ENCODE results near the gene AARS2.

AARS2 gene

GRCh38 chr6:44303842-44304241 is 9.3 kb downstream of the AARS2 start:
- TF ChIP-seq, protein P1, sequence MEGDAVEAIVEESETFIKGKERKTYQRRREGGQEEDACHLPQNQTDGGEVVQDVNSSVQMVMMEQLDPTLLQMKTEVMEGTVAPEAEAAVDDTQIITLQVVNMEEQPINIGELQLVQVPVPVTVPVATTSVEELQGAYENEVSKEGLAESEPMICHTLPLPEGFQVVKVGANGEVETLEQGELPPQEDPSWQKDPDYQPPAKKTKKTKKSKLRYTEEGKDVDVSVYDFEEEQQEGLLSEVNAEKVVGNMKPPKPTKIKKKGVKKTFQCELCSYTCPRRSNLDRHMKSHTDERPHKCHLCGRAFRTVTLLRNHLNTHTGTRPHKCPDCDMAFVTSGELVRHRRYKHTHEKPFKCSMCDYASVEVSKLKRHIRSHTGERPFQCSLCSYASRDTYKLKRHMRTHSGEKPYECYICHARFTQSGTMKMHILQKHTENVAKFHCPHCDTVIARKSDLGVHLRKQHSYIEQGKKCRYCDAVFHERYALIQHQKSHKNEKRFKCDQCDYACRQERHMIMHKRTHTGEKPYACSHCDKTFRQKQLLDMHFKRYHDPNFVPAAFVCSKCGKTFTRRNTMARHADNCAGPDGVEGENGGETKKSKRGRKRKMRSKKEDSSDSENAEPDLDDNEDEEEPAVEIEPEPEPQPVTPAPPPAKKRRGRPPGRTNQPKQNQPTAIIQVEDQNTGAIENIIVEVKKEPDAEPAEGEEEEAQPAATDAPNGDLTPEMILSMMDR (IDR thresholded peaks at IDR 0.05): no peak
- no peaks in the 10 kb centered on the region for H3K4me1 ChIP-seq (ENCODE audit: control insufficient read depth in 1 of 2, insufficient read depth in 1 of 2, low read depth in 1 of 2, low read length in 1 of 2)
- H3K36me3 ChIP-seq: peaks cover 87% of the 10 kb centered on the region
- H3K9me3 ChIP-seq: no peaks in the 10 kb centered on the region
- no peak overlapping the region for H3K27ac ChIP-seq
- peaks cover 2% of the 10 kb centered on the region for H3K27me3 ChIP-seq
- H3K4me3 ChIP-seq (ENCODE audit: low read depth in 1 of 2, low read length in 1 of 2): no peak overlapping the region

DNA sequence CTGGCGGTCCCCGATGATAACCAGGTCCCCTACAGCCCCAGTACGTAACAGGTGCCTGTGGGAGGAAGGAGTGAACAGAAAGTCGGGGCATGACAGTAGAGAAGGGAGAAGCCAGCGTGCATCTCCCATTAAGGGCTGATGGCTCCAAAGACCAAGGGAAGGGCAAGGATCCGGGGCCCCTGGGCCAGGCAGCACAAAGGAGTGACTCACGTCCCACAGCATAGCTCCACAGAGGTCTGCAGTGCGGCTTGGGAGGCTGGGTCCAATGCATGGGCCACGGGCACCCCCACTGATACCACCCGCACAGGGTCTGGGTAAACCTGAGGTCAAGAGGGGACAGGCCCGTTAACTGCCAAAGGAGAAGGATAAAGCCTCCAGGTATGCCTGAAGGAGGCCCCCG is 10.3 kb downstream of the AARS2 start:
- Histone ChIP-seq H3K4me1 (ENCODE audit: control insufficient read depth in 1 of 2, insufficient read depth in 1 of 2, low read depth in 1 of 2, low read length in 1 of 2) (peaks cover 0 to 3% of the 10 kb centered on the region in 2 experiments), H3K36me3 (peaks cover 78% of the 10 kb centered on the region), H3K27ac (no peak overlapping the region), H3K9me3 (no peaks in the 10 kb centered on the region), H3K27me3 (peaks cover 11% of the 10 kb centered on the region), H3K4me3 (ENCODE audit: low read depth in 1 of 2, low read length in 1 of 2) (no peak overlapping the region)
- TF ChIP-seq, protein P1 (IDR thresholded peaks at IDR 0.05): no peak

- Histone ChIP-seq H3K27me3 (peaks cover 20% of the 10 kb centered on the region), H3K9me3 (no peaks in the 10 kb centered on the region), H3K27ac (no peak overlapping the region), H3K4me1 (ENCODE audit: control insufficient read depth in 1 of 2, insufficient read depth in 1 of 2, low read depth in 1 of 2, low read length in 1 of 2) (peaks cover 8 to 12% of the 10 kb centered on the region in 2 experiments), H3K36me3 (peaks cover 69% of the 10 kb centered on the region), H3K4me3 (ENCODE audit: low read depth in 1 of 2, low read length in 1 of 2) (no peak overlapping the region)
- TF ChIP-seq, protein P1 (IDR thresholded peaks at IDR 0.05): no peak
These were observed 11.2 kb downstream of the AARS2 start for GRCh38 chr6:44301782-44302564.

DNA sequence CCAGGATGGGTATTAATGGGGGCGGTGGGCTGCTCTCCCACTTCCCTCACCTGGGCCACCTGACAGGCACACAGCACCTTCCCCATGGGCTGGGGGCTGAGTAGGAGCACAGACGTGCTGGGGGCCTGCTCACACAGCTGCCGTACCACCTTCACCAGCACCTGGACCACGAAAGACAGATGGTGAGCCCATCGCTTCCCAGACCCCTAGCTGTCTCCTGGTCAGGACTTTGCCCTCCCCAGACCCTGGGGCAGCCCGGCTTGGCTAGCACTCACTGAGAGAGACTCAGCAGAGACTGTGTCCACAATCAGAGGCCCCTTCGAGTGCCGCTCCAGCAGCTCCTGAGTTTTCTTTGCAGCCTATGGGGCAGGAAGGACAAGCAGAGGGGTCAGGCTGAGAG is 12.0 kb downstream of the AARS2 start:
- H3K27me3 ChIP-seq: peaks cover 29% of the 10 kb centered on the region
- peaks cover 60% of the 10 kb centered on the region for H3K36me3 ChIP-seq
- no peak overlapping the region for H3K27ac ChIP-seq
- no peak overlapping the region for H3K4me3 ChIP-seq (ENCODE audit: low read depth in 1 of 2, low read length in 1 of 2)
- TF ChIP-seq, protein P1 (IDR thresholded peaks at IDR 0.05): no peak
- H3K9me3 ChIP-seq: no peaks in the 10 kb centered on the region
- H3K4me1 ChIP-seq (ENCODE audit: control insufficient read depth in 1 of 2, insufficient read depth in 1 of 2, low read depth in 1 of 2, low read length in 1 of 2): peaks cover 8 to 14% of the 10 kb centered on the region in 2 experiments

DNA sequence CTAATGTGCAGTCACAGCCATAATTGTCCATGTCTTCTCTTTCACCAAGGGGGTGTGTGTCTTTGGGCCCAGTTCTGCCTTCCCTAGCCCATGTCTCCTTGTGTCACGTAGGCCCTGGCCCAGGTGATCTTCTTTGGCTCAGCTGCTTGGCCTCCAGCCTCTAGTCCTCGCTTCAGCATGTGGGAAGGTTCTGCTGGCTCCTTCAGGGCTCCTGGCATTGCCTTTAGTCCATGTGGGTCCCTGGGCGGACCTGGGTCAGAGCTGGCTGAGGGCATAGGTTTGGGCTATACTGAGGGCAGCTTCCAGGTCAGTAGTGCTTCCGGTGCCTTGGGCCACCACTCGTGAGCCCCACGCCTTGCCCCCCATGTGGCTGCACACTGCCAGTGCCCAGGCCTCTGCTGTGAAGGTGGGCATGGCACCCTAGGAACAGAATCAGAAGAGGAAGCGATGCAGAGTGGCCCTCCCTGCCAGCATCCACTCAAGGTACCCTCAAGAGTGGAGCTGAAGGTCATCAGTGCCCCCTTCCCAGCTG is 12.8 kb downstream of the AARS2 start:
- Histone ChIP-seq H3K9me3 (no peaks in the 10 kb centered on the region), H3K27me3 (peaks cover 36% of the 10 kb centered on the region), H3K36me3 (peaks cover 53% of the 10 kb centered on the region), H3K27ac (no peak overlapping the region), H3K4me3 (ENCODE audit: low read depth in 1 of 2, low read length in 1 of 2) (no peak overlapping the region), H3K4me1 (ENCODE audit: control insufficient read depth in 1 of 2, insufficient read depth in 1 of 2, low read depth in 1 of 2, low read length in 1 of 2) (peaks cover 8 to 14% of the 10 kb centered on the region in 2 experiments)
- TF ChIP-seq, protein P1 (IDR thresholded peaks at IDR 0.05): no peak

Measured in neutrophil (primary cell).